ENCODE data around the gene PHEX.

DNA sequence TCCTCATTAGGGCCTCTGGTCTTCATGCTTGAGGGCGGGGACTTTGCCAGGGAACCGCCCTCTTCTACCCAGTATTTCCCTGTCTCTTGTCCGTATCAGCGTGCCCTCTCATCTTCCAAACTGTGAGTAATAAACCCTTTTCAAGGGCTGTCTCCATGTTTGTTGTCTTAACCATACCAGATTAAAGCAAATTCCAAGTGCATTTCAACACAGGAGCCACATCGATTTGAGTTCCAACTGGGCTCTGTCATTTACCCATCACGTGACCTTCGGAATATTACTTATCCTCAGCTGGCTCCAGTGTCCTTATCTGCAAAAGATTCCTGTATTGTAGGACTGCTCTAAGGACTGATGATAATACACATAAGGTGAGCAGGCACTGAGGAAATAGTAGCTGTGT lies 6.4 kb upstream of the PHEX start:
- TF ChIP-seq, protein P1, sequence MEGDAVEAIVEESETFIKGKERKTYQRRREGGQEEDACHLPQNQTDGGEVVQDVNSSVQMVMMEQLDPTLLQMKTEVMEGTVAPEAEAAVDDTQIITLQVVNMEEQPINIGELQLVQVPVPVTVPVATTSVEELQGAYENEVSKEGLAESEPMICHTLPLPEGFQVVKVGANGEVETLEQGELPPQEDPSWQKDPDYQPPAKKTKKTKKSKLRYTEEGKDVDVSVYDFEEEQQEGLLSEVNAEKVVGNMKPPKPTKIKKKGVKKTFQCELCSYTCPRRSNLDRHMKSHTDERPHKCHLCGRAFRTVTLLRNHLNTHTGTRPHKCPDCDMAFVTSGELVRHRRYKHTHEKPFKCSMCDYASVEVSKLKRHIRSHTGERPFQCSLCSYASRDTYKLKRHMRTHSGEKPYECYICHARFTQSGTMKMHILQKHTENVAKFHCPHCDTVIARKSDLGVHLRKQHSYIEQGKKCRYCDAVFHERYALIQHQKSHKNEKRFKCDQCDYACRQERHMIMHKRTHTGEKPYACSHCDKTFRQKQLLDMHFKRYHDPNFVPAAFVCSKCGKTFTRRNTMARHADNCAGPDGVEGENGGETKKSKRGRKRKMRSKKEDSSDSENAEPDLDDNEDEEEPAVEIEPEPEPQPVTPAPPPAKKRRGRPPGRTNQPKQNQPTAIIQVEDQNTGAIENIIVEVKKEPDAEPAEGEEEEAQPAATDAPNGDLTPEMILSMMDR (IDR thresholded peaks at IDR 0.05), result no peak
- no peak for TF ChIP-seq POLR2AphosphoS5 (IDR thresholded peaks at IDR 0.05)

Data from stomach (tissue), 4 donors.